ENCODE data around the gene SERPINF2.

DNA sequence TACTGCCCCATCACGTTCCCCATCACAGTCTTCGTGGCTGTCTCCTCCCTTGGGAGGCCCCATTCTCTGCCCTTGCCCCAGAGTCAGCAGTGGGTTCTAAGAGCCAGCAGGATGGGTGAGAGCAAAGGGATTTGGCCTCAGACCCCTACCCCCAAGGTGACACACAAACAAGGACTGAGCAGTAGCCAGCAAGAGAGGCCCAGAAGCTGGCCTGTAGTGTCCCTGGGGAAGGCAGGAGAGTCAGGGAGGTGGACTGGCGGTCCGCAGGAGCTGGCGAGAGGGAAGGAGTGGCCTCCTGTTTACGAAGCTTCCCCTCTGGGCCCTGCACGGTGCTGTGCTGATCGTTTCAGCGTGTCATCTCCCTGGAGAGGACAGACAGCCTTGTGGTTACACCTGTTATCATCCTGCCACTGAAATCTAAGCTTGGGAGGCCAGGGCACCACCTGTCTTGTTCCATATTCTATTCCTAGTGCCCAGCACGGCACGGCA is 9.8 kb upstream of the SERPINF2 start:
- TF ChIP-seq POLR2AphosphoS5 (IDR thresholded peaks at IDR 0.05; ENCODE audit: low read depth): no peak
- TF ChIP-seq, protein P1, sequence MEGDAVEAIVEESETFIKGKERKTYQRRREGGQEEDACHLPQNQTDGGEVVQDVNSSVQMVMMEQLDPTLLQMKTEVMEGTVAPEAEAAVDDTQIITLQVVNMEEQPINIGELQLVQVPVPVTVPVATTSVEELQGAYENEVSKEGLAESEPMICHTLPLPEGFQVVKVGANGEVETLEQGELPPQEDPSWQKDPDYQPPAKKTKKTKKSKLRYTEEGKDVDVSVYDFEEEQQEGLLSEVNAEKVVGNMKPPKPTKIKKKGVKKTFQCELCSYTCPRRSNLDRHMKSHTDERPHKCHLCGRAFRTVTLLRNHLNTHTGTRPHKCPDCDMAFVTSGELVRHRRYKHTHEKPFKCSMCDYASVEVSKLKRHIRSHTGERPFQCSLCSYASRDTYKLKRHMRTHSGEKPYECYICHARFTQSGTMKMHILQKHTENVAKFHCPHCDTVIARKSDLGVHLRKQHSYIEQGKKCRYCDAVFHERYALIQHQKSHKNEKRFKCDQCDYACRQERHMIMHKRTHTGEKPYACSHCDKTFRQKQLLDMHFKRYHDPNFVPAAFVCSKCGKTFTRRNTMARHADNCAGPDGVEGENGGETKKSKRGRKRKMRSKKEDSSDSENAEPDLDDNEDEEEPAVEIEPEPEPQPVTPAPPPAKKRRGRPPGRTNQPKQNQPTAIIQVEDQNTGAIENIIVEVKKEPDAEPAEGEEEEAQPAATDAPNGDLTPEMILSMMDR (conservative IDR thresholded peaks at IDR 0.05; ENCODE audit: low read depth in 2 of 2): no peak
- no peak for TF ChIP-seq CREB1 (CRISPR knock-in tag; IDR thresholded peaks at IDR 0.05; ENCODE audit: low read depth)
- TF ChIP-seq EZH2 (IDR thresholded peaks at IDR 0.05; ENCODE audit: low read depth, unreplicated experiment): no peak
- TF ChIP-seq, protein P2, sequence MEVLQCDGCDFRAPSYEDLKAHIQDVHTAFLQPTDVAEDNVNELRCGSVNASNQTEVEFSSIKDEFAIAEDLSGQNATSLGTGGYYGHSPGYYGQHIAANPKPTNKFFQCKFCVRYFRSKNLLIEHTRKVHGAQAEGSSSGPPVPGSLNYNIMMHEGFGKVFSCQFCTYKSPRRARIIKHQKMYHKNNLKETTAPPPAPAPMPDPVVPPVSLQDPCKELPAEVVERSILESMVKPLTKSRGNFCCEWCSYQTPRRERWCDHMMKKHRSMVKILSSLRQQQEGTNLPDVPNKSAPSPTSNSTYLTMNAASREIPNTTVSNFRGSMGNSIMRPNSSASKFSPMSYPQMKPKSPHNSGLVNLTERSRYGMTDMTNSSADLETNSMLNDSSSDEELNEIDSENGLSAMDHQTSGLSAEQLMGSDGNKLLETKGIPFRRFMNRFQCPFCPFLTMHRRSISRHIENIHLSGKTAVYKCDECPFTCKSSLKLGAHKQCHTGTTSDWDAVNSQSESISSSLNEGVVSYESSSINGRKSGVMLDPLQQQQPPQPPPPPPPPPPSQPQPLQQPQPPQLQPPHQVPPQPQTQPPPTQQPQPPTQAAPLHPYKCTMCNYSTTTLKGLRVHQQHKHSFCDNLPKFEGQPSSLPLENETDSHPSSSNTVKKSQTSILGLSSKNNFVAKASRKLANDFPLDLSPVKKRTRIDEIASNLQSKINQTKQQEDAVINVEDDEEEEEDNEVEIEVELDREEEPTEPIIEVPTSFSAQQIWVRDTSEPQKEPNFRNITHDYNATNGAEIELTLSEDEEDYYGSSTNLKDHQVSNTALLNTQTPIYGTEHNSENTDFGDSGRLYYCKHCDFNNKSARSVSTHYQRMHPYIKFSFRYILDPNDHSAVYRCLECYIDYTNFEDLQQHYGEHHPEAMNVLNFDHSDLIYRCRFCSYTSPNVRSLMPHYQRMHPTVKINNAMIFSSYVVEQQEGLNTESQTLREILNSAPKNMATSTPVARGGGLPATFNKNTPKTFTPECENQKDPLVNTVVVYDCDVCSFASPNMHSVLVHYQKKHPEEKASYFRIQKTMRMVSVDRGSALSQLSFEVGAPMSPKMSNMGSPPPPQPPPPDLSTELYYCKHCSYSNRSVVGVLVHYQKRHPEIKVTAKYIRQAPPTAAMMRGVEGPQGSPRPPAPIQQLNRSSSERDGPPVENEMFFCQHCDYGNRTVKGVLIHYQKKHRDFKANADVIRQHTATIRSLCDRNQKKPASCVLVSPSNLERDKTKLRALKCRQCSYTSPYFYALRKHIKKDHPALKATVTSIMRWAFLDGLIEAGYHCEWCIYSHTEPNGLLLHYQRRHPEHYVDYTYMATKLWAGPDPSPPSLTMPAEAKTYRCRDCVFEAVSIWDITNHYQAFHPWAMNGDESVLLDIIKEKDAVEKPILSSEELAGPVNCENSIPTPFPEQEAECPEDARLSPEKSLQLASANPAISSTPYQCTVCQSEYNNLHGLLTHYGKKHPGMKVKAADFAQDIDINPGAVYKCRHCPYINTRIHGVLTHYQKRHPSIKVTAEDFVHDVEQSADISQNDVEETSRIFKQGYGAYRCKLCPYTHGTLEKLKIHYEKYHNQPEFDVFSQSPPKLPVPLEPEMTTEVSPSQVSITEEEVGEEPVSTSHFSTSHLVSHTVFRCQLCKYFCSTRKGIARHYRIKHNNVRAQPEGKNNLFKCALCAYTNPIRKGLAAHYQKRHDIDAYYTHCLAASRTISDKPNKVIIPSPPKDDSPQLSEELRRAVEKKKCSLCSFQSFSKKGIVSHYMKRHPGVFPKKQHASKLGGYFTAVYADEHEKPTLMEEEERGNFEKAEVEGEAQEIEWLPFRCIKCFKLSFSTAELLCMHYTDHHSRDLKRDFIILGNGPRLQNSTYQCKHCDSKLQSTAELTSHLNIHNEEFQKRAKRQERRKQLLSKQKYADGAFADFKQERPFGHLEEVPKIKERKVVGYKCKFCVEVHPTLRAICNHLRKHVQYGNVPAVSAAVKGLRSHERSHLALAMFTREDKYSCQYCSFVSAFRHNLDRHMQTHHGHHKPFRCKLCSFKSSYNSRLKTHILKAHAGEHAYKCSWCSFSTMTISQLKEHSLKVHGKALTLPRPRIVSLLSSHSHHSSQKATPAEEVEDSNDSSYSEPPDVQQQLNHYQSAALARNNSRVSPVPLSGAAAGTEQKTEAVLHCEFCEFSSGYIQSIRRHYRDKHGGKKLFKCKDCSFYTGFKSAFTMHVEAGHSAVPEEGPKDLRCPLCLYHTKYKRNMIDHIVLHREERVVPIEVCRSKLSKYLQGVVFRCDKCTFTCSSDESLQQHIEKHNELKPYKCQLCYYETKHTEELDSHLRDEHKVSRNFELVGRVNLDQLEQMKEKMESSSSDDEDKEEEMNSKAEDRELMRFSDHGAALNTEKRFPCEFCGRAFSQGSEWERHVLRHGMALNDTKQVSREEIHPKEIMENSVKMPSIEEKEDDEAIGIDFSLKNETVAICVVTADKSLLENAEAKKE (CRISPR knock-in tag; IDR thresholded peaks at IDR 0.05): no peak
- TF ChIP-seq STAT1 (IDR thresholded peaks at IDR 0.05; ENCODE audit: unreplicated experiment): no peak
- TF ChIP-seq, protein P3, sequence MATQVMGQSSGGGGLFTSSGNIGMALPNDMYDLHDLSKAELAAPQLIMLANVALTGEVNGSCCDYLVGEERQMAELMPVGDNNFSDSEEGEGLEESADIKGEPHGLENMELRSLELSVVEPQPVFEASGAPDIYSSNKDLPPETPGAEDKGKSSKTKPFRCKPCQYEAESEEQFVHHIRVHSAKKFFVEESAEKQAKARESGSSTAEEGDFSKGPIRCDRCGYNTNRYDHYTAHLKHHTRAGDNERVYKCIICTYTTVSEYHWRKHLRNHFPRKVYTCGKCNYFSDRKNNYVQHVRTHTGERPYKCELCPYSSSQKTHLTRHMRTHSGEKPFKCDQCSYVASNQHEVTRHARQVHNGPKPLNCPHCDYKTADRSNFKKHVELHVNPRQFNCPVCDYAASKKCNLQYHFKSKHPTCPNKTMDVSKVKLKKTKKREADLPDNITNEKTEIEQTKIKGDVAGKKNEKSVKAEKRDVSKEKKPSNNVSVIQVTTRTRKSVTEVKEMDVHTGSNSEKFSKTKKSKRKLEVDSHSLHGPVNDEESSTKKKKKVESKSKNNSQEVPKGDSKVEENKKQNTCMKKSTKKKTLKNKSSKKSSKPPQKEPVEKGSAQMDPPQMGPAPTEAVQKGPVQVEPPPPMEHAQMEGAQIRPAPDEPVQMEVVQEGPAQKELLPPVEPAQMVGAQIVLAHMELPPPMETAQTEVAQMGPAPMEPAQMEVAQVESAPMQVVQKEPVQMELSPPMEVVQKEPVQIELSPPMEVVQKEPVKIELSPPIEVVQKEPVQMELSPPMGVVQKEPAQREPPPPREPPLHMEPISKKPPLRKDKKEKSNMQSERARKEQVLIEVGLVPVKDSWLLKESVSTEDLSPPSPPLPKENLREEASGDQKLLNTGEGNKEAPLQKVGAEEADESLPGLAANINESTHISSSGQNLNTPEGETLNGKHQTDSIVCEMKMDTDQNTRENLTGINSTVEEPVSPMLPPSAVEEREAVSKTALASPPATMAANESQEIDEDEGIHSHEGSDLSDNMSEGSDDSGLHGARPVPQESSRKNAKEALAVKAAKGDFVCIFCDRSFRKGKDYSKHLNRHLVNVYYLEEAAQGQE (IDR thresholded peaks at IDR 0.05; ENCODE audit: unreplicated experiment): no peak
- no peak for TF ChIP-seq EZH2phosphoT487 (IDR thresholded peaks at IDR 0.05; ENCODE audit: unreplicated experiment)
- TF ChIP-seq, protein P4, sequence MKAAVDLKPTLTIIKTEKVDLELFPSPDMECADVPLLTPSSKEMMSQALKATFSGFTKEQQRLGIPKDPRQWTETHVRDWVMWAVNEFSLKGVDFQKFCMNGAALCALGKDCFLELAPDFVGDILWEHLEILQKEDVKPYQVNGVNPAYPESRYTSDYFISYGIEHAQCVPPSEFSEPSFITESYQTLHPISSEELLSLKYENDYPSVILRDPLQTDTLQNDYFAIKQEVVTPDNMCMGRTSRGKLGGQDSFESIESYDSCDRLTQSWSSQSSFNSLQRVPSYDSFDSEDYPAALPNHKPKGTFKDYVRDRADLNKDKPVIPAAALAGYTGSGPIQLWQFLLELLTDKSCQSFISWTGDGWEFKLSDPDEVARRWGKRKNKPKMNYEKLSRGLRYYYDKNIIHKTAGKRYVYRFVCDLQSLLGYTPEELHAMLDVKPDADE (IDR thresholded peaks at IDR 0.05): no peak
- no peak for TF ChIP-seq ZNF114 (CRISPR knock-in tag; IDR thresholded peaks at IDR 0.05)
- no peak for TF ChIP-seq JUNB (IDR thresholded peaks at IDR 0.05; ENCODE audit: unreplicated experiment)
- no peak for TF ChIP-seq NANOG (IDR thresholded peaks at IDR 0.05; ENCODE audit: borderline replicate concordance)

Data from GM23338 (cell line).